Stimulated activated CD4-positive, alpha-beta T cell treated with anti-CD3 and anti-CD28 coated beads, Interleukin-4, amount 100 ng/mL, for 4 hours (primary cell): ENCODE results near the gene KLHL26.

Source experiments
- DNase-seq, 2 experiments: peaks; one replicate each; pipeline ENCODE4 v3.0.0-alpha.2; 2020

The KLHL26 gene

DNA sequence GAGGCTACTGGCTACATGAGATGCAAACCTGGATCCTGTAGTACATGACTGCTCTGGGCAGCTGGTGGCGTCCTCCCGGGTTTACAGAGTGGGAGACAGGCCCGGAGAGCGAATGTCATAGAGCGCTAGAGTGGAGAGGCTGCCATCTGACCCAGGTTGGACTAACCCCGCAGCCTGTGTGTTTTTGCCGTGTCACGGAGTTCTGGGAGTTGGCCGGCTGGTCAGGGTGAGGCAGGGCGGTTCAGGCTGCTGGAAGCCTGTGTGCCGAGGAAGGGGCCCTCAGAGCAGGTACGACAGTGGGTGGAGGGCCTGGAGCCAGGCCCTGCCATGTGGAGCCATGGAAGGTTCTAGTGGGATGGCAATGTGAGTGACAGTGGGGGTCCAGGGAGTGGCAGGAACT lies 59.2 kb downstream of the KLHL26 start:
- no peak for DNase-seq

DNA sequence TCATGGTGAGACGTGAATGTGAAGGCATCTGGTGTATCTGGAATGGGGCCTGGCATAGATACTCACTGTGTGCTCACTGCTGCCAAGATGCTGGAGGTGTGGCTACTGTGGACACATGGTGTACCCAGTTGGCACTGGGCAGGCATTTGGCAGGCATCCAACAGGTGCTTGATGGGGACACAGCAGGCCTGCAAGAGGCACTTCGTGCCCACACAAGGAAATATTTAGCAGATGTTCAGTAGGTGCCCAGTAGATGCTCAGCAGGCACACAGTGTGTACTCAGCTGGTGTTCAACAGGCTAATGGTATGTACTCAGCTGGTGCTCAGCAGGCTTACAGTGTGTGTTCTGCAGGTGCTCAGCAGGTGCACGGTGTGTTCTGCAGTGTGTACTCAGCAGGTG lies 60.9 kb downstream of the KLHL26 start:
- DNase-seq, result no peak

DNA sequence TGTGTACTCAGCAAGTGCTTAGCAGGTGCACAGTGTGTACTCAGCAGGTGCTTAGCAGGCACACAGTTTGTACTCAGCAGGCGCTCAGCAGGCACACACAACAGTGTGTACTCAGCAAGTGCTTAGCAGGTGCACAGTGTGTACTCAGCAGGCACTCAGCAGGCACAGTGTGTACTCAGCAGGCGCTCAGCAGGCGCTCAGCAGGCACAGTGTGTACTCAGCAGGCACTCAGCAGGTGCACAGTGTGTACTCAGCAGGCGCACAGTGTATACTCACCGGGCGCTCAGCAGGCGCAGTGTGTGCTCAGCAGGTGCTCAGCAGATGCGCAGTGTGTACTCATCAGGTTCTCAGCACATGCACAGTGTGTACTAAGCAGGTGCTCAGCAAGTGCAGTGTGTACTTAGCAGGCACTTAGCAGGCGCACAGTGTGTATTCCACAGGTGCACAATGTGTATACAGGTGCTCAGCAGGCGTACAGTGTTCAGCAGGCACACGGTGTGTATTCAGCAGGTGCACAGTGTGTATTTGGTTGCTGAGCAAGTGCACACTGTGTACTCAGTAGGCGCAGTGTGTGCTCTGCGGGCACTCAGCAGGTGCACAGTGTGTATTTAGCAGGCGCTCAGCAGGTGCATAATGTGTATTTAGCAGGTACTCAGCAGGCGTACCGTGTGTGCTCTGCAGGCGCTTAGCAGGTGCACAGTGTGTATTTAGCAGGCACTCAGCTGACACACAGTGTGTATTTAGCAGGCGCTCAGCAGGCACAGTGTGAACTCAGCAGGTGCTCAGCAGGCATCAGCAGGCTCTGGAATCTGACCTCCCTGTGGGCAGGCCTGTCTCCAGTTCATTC lies 61.7 kb downstream of the KLHL26 start:
- DNase-seq, result no peak

DNA sequence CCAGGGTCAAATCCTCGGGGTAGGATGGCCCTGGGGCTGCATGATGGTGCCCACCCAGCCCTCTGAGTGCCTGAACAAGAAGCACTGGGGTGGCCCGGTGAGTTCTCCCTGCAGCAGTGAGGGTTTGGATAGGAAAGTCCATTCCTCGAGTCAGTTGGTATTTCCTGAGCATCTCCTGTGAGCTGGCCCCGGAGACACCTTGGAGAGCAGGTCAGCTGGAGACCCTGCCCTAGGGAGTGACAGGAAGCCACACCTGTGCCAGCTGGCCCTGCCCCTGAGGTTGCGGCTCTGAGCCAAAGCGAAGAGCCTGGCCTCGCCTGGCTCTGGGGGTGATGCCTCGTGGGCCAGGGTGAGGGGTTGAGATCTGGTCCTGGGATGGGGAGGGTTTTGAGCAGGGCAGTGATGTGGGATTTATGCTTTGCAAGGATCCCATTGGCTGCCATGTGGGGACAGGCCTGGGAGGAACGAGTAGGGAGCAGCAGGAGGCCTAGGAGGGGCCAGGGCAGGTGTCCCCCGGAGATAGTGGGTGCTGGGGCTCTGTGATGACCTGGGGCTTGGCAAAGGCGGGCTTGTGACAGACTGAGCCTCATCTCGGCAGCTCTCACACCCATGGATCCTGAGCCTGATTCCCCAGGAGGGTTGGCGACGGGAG lies 62.7 kb downstream of the KLHL26 start:
- no peak for DNase-seq

DNA sequence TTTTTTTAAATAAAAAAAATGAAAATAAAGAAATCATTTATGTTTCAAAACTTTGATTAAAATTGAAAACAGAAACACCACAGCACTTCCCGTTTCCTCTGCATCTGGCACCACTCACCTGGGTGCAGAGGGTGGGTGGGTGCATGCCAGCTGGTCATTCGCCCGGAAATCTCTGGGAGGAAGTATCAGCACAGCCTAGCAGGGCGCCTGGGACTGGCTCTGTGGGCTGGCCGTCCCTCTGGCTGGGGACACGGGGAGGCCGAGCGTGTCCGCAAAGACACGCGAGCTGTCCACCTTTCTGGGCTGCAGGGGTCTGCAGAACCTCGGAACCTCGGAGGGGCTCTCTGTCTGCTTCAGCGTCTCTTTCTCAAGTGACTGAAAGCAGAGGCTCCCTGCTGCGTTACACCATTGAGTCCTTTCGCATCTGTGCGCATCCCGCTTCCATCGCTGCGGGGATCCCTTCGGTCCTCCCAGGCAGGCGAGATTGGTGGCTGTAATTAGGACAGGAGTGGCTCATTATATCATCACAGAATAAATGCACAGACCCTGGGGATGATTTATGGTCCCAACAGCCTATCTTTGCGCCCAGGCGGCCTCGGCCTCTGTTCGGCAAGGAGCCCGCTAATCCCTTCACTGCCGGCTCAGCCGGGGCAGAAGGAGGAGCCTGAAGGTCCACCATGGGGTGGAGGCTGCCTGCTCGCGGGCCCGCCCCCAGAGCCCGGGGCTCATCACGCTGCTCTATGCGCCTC lies 63.8 kb downstream of the KLHL26 start:
- peak; percentile 61 to 64 for DNase-seq

DNA sequence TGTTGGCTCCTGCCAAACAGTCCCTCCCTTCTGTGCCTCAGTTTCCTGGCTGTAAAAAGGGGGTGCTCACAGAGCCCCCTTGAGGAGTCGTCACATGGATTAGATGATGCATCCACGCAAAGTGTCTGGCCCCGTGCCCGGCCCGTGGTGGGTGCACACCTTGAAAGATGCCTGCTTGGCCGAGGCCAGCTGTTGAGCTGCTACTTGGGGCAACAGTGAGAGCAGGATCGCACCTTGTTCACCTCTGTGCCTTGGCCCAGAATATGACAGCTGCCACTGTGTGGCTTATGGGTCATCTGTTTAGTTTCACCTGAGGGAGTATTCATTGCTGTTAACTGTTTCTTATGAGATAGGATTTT lies 64.4 kb downstream of the KLHL26 start:
- no peak for DNase-seq

DNA sequence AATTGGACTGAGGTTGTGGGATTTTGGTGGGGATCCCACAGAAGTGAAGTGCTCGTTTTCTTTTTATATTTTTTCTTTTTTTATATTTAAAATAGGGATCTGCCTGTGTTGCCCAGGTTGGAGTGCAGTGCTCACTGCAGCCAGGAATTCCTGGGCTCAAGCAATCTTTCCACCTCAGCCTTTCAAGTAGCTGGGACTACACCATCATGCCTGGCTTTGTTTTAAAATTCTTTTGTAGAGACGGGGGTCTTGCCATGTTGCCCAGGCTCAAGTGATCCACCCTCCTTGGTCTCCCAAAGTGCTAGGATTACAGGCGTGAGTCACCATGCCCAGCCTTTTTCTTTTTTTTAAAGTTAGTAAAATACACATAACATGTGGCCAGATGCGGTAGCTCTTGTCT lies 67.2 kb downstream of the KLHL26 start:
- no peak for DNase-seq

DNA sequence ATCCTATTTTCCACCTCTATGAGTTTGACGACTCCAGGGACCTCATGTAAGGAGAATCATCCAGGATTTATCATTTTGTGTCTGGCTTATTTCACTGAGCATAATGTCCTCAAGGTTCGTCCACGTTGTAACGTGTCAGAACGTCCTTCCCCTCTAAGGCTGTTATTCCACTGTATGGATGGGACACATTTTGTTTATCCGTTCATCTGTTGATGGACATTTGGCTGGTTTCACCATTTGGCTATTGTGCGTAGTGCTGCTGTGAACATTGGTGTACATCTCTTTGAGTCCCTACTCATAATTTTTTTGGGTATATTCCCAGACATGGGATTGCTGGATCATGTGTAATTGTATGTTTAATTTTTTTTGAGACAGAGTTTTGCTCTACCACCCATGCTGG lies 68.1 kb downstream of the KLHL26 start:
- DNase-seq, result no peak

DNA sequence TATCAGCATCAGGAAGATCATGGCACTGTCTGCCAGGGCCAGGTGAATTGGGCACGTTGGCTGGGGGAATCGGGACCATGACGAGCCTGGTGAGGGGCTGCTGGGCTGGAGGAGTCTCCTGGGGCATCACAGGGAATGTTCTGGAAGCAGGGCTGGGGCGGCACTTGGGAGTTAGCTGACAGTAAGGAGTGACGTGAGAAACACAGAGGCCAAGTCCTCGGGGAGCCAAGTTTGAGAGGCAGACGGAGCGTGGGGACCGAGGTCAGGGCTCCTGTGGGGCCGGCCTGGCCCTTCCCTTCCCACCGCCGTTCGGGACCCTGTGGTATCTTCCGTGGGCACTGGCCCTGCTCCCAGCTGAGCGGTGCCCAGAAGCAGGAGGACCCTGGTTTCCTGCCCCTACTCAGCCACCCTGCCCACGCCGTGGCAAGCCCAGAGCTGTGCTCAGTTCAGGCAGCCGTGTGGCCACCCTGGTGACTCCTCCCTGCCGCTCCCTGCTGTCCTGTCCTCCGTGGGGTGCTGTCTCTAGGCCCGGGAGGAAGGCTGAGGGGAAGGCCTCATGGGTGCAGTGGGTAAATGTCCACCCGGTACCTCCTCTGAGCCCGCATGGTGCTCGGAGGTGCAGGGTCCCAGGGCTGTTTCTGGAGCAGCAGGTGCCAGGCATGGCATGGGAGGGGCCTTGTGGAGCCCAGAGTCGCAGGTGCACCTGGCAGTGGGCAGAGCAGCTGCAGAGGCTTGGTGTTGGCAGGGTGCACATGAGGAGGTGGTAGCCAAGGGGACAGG lies 71.8 kb downstream of the KLHL26 start:
- DNase-seq, result no peak

DNA sequence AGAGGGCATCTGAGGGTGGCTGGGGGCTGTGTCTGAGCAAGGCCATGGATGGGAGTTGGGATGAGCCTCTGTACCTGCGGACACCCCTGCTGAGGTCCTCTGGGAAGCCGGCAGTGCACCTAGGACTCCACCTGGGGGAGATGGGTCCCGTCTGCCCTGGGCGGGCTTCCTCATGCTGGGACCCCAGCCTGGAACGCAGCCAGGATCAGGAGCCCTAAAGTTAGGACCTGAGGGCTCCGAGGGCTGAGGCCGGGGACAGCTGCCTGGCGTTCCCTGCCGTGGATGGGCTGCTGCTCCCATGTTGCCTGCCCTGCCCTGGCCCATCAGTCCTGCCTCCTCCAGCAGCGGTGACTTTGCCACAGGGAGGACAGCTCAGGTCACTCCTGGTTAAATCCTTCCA lies 72.7 kb downstream of the KLHL26 start:
- DNase-seq, result no peak

DNA sequence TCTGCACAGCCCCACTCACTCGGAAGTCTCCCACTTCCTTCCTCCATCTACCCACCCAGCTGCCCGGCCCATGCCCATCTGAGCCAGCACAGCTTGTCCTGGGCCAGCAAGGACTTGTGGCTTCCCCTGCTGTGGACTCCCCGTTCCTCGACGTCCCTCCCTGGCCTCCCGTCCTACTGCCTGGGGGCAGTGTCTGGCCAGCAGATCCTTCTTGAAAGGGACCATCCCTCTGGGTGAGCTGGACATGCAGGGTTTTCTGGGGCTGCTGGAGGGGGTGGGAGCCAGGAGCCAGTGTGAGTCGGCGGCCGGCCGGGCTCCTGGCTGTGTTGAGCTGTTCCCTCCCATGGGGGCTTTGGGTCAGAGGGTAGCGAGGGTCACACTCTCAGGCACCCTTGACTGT lies 73.4 kb downstream of the KLHL26 start:
- DNase-seq, result no peak

DNA sequence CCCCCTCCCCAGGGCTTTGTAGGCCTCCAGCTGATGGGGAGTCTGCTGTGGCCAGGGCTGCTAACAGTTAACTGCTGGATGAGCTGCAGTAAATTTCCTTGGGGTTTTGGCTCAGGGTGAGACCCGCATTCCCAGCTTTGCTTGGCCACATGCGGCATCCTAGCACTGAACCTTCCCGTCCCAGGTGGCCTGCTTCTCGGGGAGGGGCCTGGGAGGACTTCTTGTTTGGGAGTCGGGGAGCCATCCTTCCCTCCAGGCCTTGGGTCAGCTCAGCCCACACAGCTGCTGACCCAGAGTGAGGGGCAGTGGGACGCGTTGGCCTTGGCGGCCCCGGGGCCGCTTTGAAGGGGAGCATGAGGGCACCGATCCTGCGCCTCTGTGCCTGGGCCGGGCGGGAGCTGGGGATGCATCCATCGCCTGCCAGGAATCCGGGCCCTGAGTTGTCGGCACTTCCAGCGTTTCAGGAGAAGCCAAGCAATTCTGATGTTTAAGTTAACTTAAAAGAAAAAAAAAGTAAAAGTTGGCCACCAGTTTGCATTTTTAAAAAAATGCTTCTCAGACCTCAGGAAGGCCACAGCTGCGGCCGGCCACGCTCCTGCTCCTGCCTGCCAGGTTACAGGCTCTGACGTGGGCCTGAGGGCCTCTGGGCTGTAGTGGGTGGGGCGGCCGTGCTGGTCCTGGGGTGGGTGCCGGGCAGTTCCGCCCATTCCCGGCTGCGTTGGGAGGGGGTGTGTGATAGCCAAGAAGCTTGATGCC lies 74.3 kb downstream of the KLHL26 start:
- no peak for DNase-seq

DNA sequence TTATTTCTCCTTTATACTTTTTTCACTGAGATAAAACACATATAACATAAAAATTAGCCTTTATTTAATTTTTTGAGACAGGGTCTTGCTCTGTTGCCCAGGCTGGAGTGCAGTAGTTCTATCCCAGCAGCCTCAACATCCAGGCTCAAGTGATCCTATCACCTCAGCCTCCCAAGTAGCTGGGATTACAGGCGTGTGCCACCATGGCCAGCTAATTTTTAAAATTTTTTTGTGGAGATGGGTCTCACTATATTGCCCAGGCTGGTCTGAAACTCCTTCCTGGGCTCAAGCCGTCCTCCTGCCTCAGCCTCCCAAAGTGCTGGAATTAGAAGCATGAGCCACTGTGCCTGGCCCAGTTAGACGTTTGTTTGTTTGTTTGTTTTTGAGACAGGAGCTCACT lies 75.1 kb downstream of the KLHL26 start:
- no peak for DNase-seq

DNA sequence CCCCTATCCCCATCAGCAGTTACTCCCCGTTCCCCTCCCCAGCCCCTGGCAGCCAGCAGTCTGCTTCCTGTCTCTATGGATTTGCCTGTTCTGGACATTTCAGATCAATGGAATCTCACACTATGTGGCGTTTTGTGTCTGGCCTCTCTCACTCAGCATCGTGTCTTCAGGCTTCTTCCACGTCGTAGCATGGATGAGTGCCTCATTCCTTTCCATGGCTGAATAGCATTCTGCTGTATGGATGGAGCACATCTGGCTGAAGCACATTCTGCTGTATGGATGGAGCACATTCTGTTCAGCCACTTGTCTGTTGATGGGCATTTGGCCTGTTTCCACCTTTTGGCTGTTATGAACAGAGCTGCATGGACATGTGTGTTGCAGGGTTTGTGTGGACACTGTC lies 76.2 kb downstream of the KLHL26 start:
- DNase-seq, result no peak

DNA sequence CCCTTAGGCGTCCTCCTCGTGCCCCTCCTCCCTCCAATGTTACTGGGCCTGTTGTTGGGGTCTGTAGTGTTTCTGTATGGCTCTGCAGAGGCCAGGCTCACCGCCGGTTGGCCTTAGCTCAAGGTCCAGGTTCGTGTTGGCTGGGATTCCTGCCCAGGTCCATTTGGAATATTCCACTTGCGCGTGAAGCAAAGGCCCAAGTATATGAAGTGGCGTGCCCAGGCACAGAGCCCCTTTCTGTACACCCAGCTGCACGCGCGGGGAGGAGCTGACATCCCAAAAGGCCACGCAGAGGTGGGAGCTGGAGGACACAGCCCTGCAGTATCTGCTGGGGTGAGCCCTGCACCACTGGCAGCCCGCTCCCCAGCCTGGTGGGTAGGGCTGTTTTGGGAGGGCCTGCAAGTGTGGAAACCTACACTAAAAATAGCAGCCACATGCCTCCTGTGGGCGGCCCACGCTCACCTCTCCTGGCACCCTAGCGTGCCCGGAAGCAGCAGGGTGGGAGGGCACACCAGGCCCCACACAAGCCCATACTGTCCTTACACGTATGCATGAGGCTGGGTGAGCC lies 76.8 kb downstream of the KLHL26 start:
- DNase-seq, result no peak

DNA sequence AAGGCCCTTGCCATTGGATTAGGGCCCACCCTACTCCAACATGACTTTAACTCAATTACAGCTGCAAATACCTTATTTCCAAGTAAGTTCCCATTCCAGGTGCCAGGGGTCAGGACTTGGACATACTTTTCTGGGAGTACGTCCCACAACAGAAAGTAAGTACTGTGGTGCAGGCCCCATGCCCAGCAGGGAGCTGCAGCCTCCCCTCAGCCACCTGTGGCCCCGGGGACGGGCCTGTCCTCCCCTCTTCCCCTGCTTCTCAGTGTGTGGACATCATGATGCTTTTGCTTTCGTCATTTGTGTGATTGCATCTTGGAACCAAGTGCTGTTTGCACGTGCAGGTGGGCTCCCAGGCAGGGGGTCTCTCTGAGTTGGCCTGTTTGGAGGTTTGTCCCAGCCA lies 78.6 kb downstream of the KLHL26 start:
- DNase-seq, result no peak

DNA sequence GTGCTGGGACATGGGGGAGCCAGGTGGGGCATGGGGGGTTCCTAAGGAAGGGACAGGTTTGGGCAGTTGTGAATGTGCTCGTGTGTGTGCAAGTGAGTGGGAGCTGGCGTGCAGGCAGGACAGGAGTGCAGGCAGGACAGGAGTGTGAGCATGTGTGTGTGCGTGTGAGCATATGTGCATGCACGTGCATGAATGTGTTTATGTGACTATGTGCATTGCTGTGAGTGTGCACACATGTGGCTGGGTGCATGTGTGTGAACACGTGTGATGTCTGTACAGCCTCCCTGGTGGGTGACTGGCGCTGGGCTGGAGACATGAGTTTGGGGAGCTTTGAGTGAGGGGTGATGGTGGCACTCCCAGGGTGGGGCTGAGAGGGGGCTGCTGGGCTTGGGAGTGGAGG lies 80.0 kb downstream of the KLHL26 start:
- no peak for DNase-seq

DNA sequence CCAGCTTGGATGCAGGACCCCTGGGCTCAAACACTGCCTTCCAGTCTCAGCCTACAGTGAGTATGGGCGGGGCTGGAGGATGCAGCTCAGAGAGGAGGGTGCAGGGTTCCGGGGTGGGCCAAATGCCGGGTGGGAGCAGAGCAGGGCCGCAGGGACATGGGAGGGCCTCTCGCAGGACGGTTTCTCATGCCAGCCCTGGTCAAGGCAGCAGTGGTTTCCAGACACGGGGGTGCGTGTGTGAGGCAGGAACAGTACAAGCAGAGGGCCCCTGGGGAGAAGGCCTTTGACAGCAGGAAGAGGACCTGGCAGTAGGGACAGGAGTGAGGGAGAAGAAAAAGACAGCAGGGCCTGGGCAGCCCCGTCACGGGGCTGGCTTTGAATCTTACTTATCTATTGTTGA lies 80.8 kb downstream of the KLHL26 start:
- DNase-seq, result no peak

DNA sequence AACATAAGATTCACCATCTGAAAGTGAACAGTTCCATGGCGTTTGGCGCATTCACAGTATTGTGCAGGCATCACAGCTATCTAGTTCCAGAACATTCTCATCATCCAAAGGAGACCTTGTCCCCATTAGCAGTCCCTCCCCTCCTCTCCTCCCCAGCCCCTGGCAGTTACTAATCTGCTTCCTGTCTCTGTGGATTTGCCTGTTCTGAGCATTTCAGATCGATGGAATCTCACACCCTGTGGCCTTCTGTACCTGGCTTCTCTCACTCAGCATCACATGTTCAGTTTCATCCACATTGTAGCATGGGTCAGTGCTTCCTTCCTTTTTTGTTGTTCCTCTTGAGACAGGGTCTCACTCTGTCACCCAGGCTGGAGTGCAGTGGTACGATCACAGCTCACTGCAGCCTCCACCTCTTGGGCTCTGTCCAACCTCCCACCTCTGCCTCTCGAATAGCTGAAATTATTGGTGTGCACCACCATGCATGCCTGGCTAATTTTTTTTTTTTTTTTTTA lies 81.2 kb downstream of the KLHL26 start:
- DNase-seq, result no peak

DNA sequence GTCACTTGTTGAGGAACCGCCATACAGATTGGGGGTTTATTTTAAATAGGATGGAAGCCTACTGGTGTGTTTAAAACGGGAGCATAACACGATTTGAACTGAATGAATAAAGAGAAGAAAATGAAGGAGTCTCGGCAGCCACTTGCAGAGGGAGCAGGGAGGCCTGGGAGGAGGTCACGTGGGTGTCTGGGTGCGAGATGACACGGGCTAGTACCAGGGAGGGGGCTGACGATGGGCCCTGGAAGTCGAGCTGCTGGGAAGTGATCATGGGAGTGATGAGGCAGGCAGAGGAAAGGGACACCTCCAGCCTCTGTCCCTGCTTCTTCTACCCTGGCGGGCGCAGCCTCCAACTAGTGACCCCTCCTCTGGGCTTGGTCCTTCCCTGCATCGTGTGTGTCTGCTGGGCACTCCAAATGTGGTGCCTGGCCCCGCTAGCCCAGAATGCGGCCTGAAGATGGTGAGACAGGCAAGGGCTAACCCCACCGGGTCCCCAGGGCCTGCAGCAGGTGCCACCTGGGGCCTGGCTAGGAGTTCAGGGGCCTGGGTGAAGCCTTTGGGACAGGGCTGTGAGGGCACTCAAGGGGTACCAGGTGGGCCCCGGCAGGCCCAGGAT lies 82.1 kb downstream of the KLHL26 start:
- DNase-seq, result no peak

DNA sequence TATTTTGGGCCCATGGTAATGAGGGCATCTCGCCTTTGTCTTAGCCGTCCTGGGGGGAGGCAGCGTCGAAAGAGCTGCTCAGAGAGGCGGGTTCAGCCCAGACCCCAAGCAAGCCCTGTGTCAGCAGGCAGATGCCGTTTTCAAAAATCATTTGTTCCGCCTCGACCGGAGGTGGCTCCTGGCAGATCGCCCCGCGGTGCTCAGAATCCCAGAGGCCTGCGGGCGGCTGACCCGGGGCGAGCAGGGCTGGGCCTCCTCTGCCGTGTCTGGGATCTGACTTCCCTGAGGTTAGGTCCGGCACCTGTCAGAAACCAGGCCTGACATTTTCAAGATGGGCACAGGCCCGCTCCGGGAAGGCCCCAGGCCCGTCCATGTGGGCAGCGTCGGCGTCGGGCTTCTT lies 82.7 kb downstream of the KLHL26 start:
- DNase-seq, result no peak
